Retinal pigment epithelial cell (primary cell): Measurements from ENCODE around the gene SHTN1.

Source experiments
- DNase-seq: peaks from one replicate; pipeline ENCODE4 v3.0.0-alpha.2; 2010; ENCODE audit warnings: low read depth
- H3K4me3 ChIP-seq: 2 replicates; pipeline ENCODE4 v1.5.1; 2011; ENCODE audit warnings: mild to moderate bottlenecking, low read length, control low read depth, moderate library complexity
- TF ChIP-seq, protein P1 (sequence below): conservative IDR thresholded peaks from 2 replicates; pipeline ENCODE4 v1.5.1; 2011; ENCODE audit warnings: low read depth, low read length, control low read depth, inconsistent platforms

The SHTN1 gene

DNA sequence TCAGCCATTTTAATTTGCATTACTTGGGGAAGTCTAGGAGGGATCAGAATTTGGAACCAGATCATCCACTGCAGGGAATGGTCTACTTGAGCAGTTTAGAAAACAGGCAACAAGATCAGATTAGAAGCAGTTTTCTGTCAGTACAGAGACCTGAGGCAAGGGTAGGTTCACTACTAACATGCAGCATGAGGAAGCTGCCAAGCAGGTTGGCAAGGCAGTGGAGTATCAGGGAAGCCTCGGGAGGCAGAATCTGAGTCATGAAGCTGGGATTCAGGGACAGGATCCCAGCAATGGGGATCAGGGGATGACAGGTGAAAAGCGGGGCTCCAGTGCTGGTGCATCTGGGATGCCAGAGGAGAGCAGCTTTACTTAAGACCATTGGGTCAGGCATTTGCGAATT lies 127.6 kb downstream of the SHTN1 start:
- TF ChIP-seq, protein P1, sequence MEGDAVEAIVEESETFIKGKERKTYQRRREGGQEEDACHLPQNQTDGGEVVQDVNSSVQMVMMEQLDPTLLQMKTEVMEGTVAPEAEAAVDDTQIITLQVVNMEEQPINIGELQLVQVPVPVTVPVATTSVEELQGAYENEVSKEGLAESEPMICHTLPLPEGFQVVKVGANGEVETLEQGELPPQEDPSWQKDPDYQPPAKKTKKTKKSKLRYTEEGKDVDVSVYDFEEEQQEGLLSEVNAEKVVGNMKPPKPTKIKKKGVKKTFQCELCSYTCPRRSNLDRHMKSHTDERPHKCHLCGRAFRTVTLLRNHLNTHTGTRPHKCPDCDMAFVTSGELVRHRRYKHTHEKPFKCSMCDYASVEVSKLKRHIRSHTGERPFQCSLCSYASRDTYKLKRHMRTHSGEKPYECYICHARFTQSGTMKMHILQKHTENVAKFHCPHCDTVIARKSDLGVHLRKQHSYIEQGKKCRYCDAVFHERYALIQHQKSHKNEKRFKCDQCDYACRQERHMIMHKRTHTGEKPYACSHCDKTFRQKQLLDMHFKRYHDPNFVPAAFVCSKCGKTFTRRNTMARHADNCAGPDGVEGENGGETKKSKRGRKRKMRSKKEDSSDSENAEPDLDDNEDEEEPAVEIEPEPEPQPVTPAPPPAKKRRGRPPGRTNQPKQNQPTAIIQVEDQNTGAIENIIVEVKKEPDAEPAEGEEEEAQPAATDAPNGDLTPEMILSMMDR, result no peak
- H3K4me3 ChIP-seq, result no peak overlapping the region
- no peak for DNase-seq

DNA sequence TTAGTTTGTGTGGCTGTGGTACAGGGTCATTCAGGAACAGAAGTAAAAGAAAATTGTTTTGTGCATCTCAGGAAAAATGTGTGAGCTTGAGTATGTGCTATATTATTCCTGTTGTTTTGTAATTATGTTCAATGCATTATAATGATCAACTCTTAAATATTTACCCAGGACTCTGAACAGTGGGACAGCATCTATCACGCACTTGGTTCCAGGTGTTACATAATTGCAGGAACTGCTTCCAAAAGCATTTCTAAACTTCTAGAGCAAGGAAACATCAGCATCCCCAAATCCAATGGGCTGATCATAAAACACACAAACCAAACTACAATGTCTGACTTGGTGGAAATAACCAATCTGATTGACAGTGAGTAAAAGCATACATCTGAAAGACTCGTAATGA lies 129.1 kb downstream of the SHTN1 start:
- DNase-seq, result no peak
- TF ChIP-seq, protein P1, result no peak
- no peak overlapping the region for H3K4me3 ChIP-seq

- TF ChIP-seq, protein P1, result no peak
- H3K4me3 ChIP-seq, result no peak overlapping the region
- DNase-seq, result no peak
Measured at GRCh38 chr10:116873134-116873533, 131.9 kb downstream of the SHTN1 start.

- H3K4me3 ChIP-seq, result no peak overlapping the region
- TF ChIP-seq, protein P1, result no peak
- no peak for DNase-seq
Measured at GRCh38 chr10:116870949-116871348, 134.0 kb downstream of the SHTN1 start.

DNA sequence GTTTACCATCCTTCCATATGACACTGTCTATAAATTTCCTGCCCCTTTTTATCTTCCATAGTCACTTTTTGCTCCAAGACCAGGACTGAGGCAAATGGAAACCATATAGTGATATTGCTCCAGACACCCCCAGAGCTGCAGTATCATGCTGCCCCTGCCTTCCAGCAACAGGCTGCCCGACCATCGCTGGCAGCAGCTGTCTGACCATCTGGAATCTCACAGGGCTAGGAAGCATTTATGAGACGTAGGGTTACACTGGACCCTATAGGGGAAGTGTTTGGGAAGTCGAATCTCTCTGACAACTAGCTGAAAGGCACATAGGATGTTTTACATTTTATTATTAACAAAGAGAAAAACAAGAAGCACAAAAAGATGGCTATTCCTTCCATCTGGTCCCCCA lies 136.3 kb downstream of the SHTN1 start:
- TF ChIP-seq, protein P1, result no peak
- DNase-seq, result no peak
- no peak overlapping the region for H3K4me3 ChIP-seq

- TF ChIP-seq, protein P1, result no peak
- no peak for DNase-seq
- no peak overlapping the region for H3K4me3 ChIP-seq
Measured at GRCh38 chr10:116868198-116868676, 136.8 kb downstream of the SHTN1 start.

DNA sequence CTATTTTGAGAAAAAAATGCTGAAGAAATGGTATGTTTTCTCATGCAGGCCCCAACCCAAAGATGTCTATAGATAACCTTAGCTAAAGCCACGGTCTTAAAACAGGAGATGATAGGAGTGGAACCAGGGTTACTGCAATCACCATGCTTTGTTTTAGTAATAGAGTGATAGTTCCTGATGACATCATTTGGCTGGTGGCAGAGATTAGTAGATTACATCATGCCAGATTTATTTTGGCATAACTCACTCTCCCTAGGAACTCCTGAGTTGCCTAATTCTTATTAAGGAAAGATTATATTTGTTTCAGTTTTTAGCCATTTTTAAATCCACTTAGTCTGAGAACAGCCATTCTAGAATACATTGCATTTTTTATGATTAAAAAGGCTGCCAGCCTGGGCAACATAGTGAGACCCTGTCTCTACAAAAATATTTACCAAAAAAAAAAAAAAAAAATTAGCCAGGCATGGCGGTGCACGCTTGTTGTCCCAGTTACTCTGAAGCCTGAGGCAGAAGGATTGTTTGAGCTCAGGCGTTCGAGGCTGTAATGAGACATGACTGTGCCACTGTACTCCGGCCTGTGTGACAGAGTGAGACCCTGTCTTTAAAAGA lies 137.9 kb downstream of the SHTN1 start:
- TF ChIP-seq, protein P1, result no peak
- no peak for DNase-seq
- H3K4me3 ChIP-seq, result no peak overlapping the region
